Gastrocnemius medialis (tissue), 4 donors: ENCODE measurements around the gene NLRX1. TPM values are rescaled to one million over a fixed set of nuclear protein-coding genes. Genes with fewer than 3 reads are reported as not detected.

Source experiments
- ATAC-seq, 2 donors: fragments of 150-250 bp; one replicate each; pipeline ENCODE4 v1.9.1; 2016
- DNase-seq, 2 donors: peaks; one replicate each; pipeline ENCODE4 v3.0.0-alpha.2; 2019
- H3K27ac ChIP-seq, 4 donors: fragments of 200-600 bp; sonication (generic); 1 replicate in 1 of 4; 2 replicates in 3 of 4; pipeline ENCODE4 v1.5.1; 2016 to 2018; ENCODE audit warnings: mild to moderate bottlenecking in 2 of 4, moderate library complexity in 1 of 4
- H3K27me3 ChIP-seq, 3 donors: fragments of 200-600 bp; sonication (generic) in 2 of 3; 1 replicate in 1 of 3; 2 replicates in 2 of 3; pipeline versions ENCODE4 v1.5.1 to v1.6.0; 2016 to 2019; ENCODE audit warnings: mild to moderate bottlenecking in 1 of 3, moderate library complexity in 1 of 3
- H3K36me3 ChIP-seq, 2 donors: fragments of 200-600 bp; sonication (generic) in 1 of 2; one replicate each; pipeline ENCODE4 v1.5.1; 2017 to 2018
- H3K4me1 ChIP-seq, 2 donors: fragments of 200-600 bp; sonication (generic) in 1 of 2; one replicate each; pipeline ENCODE4 v1.5.1; 2016 to 2017; ENCODE audit warnings: mild to moderate bottlenecking in 2 of 2
- H3K4me3 ChIP-seq, 4 donors: fragments of 200-600 bp; sonication (generic) in 3 of 4; 1 replicate in 1 of 4; 2 replicates in 3 of 4; pipeline ENCODE4 v1.5.1; 2016 to 2019; ENCODE audit warnings: mild to moderate bottlenecking in 2 of 4
- H3K9me3 ChIP-seq, 3 donors: fragments of 200-600 bp; sonication (generic) in 2 of 3; 1 replicate in 1 of 3; 2 replicates in 2 of 3; pipeline ENCODE4 v1.5.1; 2016 to 2019
- POLR2A ChIP-seq, 2 donors: fragments of 450-650 bp; IDR thresholded peaks; one replicate each; pipeline ENCODE4 v1.6.1; 2017; ENCODE audit warnings: antibody characterized with exemption in 2 of 2, mild to moderate bottlenecking in 2 of 2, moderate library complexity in 2 of 2
- in situ Hi-C, 4 donors: fragments of 200-750 bp; cut with MboI; loops; one replicate each; pipeline versions ENCODE4 v1.15.0 to v1.8.0; 2017; ENCODE audit warnings: low sequenced_read_pairs in 4 of 4
- intact Hi-C: fragments of 100-400 bp; cut with DNase I; formaldehyde crosslinking; loops from one replicate; pipeline ENCODE4 v1.15.1; 2023; ENCODE audit warnings: low total_unique reads
- total RNA-seq, 4 donors: library from RNA; depleted of rRNA; stranded (reverse); fragments of >200 nt; gene quantifications; one replicate each; pipeline versions ENCODE4 v1.1.0 to v1.2.3, GENCODE V29; 2016
- TF ChIP-seq, protein P1 (sequence below), 5 experiments: fragments of 450-650 bp in 3 of 5; fragments of 200-600 bp in 2 of 5; sonication (generic) in 2 of 5; IDR thresholded peaks in 4 of 5; conservative IDR thresholded peaks in 1 of 5; 1 replicate in 4 of 5; 2 replicates in 1 of 5; pipeline ENCODE4 v1.5.1; 2016 to 2019; ENCODE audit warnings: antibody characterized with exemption in 5 of 5, mild to moderate bottlenecking in 3 of 5, moderate library complexity in 3 of 5

Gene NLRX1
- total RNA-seq, 4 donors from 2014 or later = 12.2 to 21.3 (median 16.4) TPM

GRCh38 chr11:119152043-119152442 is 16.5 kb upstream of the NLRX1 start:
- in situ Hi-C loops (no loop called here), intact Hi-C loops (no loop called here)
- ATAC-seq = no peak
- Histone ChIP-seq H3K27ac (no peak overlapping the region), H3K4me1 (peaks cover 4 to 11% of the 10 kb centered on the region in 2 donors), H3K4me3 (no peak overlapping the region), H3K36me3 (no peaks in the 10 kb centered on the region), H3K27me3 (peaks cover 4 to 17% (median 10%) of the 10 kb centered on the region in 3 donors), H3K9me3 (no peaks in the 10 kb centered on the region)
- no peak for TF ChIP-seq POLR2A (IDR thresholded peaks at IDR 0.05)
- no peak for DNase-seq

GRCh38 chr11:119152604-119153003 is 15.9 kb upstream of the NLRX1 start:
- in situ Hi-C loops = no loop called here

GRCh38 chr11:119153049-119153818 is 15.3 kb upstream of the NLRX1 start:
- DNase-seq = no peak
- Histone ChIP-seq H3K4me1 (peaks cover 4 to 11% of the 10 kb centered on the region in 2 donors), H3K27ac (no peak overlapping the region), H3K4me3 (no peak overlapping the region), H3K27me3 (peaks cover 4 to 14% (median 10%) of the 10 kb centered on the region in 3 donors), H3K9me3 (no peaks in the 10 kb centered on the region), H3K36me3 (no peaks in the 10 kb centered on the region)
- intact Hi-C loops = no loop called here
- in situ Hi-C loops = no loop called here
- TF ChIP-seq, protein P1, sequence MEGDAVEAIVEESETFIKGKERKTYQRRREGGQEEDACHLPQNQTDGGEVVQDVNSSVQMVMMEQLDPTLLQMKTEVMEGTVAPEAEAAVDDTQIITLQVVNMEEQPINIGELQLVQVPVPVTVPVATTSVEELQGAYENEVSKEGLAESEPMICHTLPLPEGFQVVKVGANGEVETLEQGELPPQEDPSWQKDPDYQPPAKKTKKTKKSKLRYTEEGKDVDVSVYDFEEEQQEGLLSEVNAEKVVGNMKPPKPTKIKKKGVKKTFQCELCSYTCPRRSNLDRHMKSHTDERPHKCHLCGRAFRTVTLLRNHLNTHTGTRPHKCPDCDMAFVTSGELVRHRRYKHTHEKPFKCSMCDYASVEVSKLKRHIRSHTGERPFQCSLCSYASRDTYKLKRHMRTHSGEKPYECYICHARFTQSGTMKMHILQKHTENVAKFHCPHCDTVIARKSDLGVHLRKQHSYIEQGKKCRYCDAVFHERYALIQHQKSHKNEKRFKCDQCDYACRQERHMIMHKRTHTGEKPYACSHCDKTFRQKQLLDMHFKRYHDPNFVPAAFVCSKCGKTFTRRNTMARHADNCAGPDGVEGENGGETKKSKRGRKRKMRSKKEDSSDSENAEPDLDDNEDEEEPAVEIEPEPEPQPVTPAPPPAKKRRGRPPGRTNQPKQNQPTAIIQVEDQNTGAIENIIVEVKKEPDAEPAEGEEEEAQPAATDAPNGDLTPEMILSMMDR (IDR thresholded peaks at IDR 0.05 in 4 of 5, conservative IDR thresholded peaks at IDR 0.05 in 1 of 5) = no peak
- TF ChIP-seq POLR2A (IDR thresholded peaks at IDR 0.05) = no peak
- ATAC-seq = no peak

More at GRCh38 chr11:119152604-119153003, 15.9 kb upstream of the NLRX1 start:
- H3K27ac ChIP-seq = no peak overlapping the region
- no peaks in the 10 kb centered on the region for H3K9me3 ChIP-seq
- no peak overlapping the region for H3K4me3 ChIP-seq
- ATAC-seq = no peak
- peaks cover 4 to 17% (median 10%) of the 10 kb centered on the region in 3 donors for H3K27me3 ChIP-seq
- peaks cover 4 to 11% of the 10 kb centered on the region in 2 donors for H3K4me1 ChIP-seq
- intact Hi-C loops = no loop called here
- no peak for TF ChIP-seq POLR2A (IDR thresholded peaks at IDR 0.05)
- TF ChIP-seq, protein P1 (IDR thresholded peaks at IDR 0.05 in 4 of 5, conservative IDR thresholded peaks at IDR 0.05 in 1 of 5) = no peak
- H3K36me3 ChIP-seq = no peaks in the 10 kb centered on the region
- no peak for DNase-seq

DNA sequence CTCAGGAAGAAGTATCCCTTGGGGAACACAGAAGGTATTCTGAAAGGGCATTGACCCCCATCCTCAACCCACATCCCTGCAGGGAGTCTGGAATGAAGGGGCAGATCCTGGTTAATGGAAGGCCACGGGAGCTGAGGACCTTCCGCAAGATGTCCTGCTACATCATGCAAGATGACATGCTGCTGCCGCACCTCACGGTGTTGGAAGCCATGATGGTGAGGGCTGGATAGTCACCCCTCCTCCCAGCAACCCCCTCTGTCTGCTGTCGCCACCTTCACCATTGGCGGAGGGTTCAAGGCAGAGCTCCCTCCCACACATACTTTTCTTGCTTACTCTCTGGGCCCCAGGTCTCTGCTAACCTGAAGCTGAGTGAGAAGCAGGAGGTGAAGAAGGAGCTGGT is 14.3 kb upstream of the NLRX1 start:
- DNase-seq = no peak

More for the DNA sequence above, 14.3 kb upstream of the NLRX1 start:
- no peaks in the 10 kb centered on the region for H3K36me3 ChIP-seq
- ATAC-seq = no peak
- peaks cover 4 to 10% (median 7%) of the 10 kb centered on the region in 3 donors for H3K27me3 ChIP-seq
- TF ChIP-seq, protein P1 (IDR thresholded peaks at IDR 0.05 in 4 of 5, conservative IDR thresholded peaks at IDR 0.05 in 1 of 5) = no peak
- no peak for TF ChIP-seq POLR2A (IDR thresholded peaks at IDR 0.05)
- H3K4me3 ChIP-seq = no peak overlapping the region
- in situ Hi-C loops = no loop called here
- H3K4me1 ChIP-seq = peaks cover 4 to 5% of the 10 kb centered on the region in 2 donors
- no peak overlapping the region for H3K27ac ChIP-seq
- no peaks in the 10 kb centered on the region for H3K9me3 ChIP-seq
- intact Hi-C loops = no loop called here
